ACHN (cell line): Measurements from ENCODE around the gene ERI2.
"Not testable (repeated sequence)": the region's sequence is repeated elsewhere in the genome, so short reads cannot be mapped to it uniquely, and the experiment has no call there.

Source experiments
- DNase-seq: peaks from one replicate; pipeline ENCODE4 v3.0.0-alpha.2; 2015
- in situ Hi-C: cut with HindIII; loops from 2 replicates; pipeline ENCODE4 v1.10.0; 2017; ENCODE audit warnings: low sequenced_read_pairs, low pct_ligation_motif_present, low pct_unique_long_range_greater_than_20kb

The ERI2 gene

GRCh38 chr16:20774703-20775362 is 31.4 kb downstream of the ERI2 start:
- in situ Hi-C loops = no loop called here

GRCh38 chr16:20773679-20774078 is 32.6 kb downstream of the ERI2 start:
- DNase-seq = no peak
- in situ Hi-C loops = no loop called here

More at GRCh38 chr16:20774703-20775362, 31.4 kb downstream of the ERI2 start:
- peak; percentile 95 for DNase-seq

DNA sequence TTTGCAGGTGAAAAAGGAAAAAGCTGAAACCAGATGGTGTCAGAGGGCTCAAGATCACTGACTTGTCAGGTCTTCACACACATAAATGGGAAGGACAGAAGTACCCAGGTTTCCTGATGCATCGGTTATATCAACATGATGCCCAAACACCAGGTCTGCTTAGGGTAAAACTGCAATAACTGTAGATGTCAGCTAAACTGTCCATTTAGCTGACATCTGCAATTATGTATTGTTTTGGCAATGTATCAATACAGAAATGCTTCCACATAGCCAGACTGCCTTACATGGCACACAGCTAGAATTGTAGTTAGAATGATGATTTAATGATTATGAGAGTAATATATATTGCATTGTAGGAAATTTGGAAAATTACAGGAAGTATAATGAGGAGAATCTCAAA is 37.5 kb downstream of the ERI2 start:
- in situ Hi-C loops = no loop called here

DNA sequence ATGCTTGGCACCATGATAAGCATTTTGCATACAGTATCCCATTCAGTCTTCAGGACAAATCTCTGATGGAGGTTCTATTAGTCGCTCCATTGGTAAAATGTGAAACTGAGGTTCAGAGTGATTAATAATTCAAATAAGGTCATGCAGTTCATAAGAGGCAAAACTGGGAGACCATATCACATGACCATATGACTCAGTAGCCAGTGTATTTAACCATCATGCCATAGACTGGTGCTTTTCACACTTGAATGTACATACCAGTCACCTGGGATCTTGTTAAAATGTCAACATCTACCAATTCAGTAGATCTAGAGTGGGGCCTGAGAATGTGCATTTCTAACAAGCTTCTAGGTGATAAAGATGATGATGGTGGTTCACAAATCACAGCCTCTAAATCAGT is 38.2 kb downstream of the ERI2 start:
- DNase-seq = peak; percentile 38
- in situ Hi-C loops = no loop called here

More for the DNA sequence above, 37.5 kb downstream of the ERI2 start:
- no peak for DNase-seq

GRCh38 chr16:20767577-20767976 is 38.7 kb downstream of the ERI2 start:
- in situ Hi-C loops = no loop called here
- no peak for DNase-seq

DNA sequence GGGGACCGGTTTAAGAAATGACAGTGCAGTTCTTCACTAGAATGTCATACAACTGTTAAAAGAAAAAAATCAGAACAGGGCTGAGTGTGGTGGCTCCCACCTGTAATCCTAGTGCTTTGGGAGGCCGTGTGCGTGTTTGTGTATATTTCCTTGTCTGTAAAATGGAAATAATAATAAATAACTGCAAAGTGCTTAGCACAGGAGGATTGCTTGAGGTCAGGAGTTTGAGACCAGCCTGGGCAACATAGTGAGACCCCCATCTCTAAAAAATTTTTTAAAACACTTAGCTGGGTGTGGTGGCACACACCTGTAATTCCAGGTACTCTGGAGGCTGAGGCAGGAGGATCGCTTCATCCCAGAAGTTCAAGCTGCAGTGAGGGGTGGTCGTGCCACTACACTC is 40.0 kb downstream of the ERI2 start:
- in situ Hi-C loops = no loop called here
- DNase-seq = no peak

GRCh38 chr16:20765732-20766131 is 40.5 kb downstream of the ERI2 start:
- in situ Hi-C loops = no loop called here
- DNase-seq = no peak

DNA sequence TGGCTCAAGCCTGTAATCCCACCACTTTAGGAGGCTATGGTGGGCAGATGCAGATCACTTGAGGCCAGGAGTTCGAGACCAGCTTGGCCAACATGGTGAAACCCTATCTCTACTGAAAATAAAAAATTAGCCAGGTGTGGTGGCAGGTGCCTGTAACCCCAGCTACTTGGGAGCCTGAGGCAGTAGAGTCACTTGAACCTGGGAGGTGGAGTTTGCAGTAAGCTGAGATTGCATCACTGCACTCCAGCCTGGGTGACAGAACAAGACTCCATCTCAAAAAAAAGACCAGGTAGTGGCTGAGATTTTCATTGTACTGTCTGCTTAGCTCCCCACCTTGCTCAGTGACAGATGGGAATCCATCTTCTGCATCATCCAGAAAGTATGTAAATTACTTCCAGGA is 41.8 kb downstream of the ERI2 start:
- in situ Hi-C loops, DNase-seq: not testable (repeated sequence)

DNA sequence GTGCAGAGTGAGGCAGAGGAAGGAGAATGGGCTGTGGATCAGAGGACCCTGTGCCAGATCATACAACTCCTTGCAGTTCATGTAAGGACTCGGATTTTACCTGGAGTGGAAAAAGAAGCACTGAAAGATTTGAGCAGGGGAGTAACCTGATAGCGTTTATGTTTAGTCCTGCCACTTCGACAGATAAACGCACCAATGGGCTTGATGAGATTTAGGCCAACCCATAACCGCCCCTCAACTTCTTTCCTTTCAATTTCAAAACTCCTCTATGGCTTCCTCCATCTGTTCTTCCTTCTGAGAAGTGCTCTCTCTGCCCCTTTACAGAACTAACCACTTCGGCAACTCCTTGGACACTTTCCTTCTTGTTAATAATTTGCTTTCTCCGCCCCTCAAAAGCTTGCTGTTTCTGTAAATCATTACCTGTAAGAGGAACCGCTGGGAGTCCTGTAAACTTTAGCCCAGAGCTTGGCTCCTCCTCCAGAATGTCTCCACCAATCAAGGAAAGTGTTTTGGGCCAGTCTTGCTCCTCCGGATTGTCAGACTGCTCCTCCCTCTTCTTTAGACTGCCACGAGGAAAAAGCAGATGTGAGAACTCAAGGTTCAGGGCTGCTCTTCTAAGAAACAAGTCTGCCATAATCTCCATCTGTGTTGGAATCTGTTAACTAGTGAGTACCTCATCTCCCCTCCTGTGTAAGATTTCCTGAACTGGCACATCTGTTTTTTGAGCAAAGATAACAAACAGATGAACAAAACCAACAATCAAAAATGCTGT is 42.6 kb downstream of the ERI2 start, which contains the start of gene ACSM3:
ACSM3 (plus strand) TSS at position 554 of the 772 bp plus-strand sequence. CDS start 6,021 bp downstream, outside the sequence.
- in situ Hi-C loops = no loop called here
- peak; percentile 99 for DNase-seq

DNA sequence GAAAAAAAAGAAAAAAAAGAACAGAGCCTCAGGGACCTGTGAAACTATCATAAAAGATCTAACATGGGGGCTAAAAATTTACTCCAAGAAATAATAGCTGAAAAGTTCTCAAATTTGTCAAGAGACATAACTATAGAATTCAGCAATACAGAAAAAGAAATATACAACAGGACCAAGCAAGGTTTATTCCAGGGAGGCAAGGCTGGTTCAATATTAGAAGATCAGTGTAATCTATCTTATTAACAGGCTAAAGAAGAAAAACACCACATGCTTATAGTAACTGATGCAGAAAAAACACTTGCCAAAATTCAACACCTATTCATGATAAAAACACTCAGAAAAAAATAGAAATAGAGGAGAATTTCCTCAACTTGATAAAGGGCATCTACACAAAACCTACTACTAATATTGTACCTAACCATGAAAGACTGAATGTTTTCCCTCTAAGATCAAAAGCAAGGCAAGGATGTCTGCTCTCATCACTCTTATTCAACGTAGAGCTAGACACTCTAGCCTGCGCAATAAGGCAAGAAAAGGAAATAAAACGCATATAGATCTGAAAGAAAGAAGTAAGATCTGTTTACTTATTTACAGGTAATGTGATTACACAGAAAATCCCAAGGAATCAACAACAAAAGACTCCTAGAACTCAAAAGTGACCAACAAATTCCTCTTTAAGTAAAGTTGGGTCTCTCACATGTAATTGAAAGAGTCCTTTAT is 43.7 kb downstream of the ERI2 start:
- in situ Hi-C loops = no loop called here
- DNase-seq = no peak

GRCh38 chr16:20761175-20761574 is 45.1 kb downstream of the ERI2 start:
- in situ Hi-C loops = no loop called here
- DNase-seq = no peak

GRCh38 chr16:20760346-20760745 is 45.9 kb downstream of the ERI2 start:
- DNase-seq = no peak
- in situ Hi-C loops = no loop called here

- in situ Hi-C loops, DNase-seq: not testable (repeated sequence)
These were observed 50.5 kb downstream of the ERI2 start for GRCh38 chr16:20755799-20756198.

GRCh38 chr16:20755238-20755637 is 51.0 kb downstream of the ERI2 start:
- DNase-seq = no peak
- in situ Hi-C loops = no loop called here

GRCh38 chr16:20753727-20754126 is 52.5 kb downstream of the ERI2 start:
- DNase-seq = no peak
- in situ Hi-C loops = no loop called here

DNA sequence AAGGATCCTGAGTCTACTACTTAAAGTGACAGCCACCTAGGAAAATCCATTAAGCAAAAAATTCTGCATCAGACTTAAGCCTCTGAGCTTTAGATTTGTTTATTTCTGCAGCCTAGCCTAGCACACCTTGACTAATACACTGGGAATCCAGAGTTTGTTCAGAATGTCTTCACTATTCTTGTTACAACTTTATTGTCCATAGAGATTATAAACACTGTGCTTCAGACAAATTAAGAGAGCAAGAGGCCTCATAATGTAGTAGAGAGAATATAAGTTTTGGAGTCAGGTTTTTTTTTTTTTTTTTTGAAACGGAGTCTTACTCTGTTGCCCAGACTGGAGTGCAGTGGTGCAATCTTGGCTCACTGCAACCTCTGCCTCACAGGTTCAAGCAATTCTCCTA is 55.7 kb downstream of the ERI2 start:
- no peak for DNase-seq
- in situ Hi-C loops = no loop called here

GRCh38 chr16:20749474-20749873 is 56.8 kb downstream of the ERI2 start:
- no peak for DNase-seq
- in situ Hi-C loops = no loop called here

- in situ Hi-C loops = no loop called here
- DNase-seq = peak; percentile 75
These were observed 59.0 kb downstream of the ERI2 start for GRCh38 chr16:20747030-20747816.

DNA sequence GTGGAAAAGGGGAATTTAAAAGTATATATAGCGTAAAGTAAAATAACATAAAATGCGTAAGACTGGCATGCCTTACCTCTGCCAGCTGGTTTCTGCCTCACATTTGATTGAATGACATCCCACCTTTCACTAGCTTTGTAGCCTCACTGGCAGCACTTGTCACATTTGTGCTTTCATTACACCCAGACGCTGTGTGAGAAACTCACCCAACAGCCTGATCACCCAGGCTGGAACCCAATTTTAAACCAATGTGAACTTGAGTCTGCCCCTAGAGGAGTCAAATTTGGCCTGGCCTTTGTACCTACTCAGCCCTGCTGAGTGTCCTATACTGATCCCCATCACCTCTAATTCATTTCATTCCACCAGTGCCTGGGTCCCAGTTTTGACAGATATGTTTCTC is 59.8 kb downstream of the ERI2 start:
- DNase-seq = no peak
- in situ Hi-C loops = no loop called here
